ENCODE data around the gene ACTN1. TPM values are rescaled to one million over a fixed set of nuclear protein-coding genes. Genes with fewer than 3 reads are reported as not detected.
A peak's percentile ranks its signal among the peaks of the same experiment; 100 is the strongest.

Gene ACTN1
- total and polyA plus RNA-seq, 2 of the 8 experiments (the other 6 are each of a cell fraction or from before 2014, with no cell fraction given): 236 to 262 TPM

- Histone ChIP-seq H2BK12ac (ENCODE audit: low read depth, low read length) (no peak overlapping the region), H2BK15ac (ENCODE audit: low read length) (no peak overlapping the region), H3K23me2 (ENCODE audit: low read depth, low read length) (no peaks in the 10 kb centered on the region), H3K9me3 (ENCODE audit: insufficient read depth in 2 of 2, low read depth in 1 of 2, low read length in 1 of 2) (no peaks in the 10 kb centered on the region), H3K27me3 (replicated peaks in 1 of 4; ENCODE audit: control insufficient read depth in 3 of 4, extremely low read depth in 1 of 4, insufficient read depth in 3 of 4, low read length in 3 of 4) (no peaks in the 10 kb centered on the region), H3K4me1 (replicated peaks in 1 of 4; ENCODE audit: control insufficient read depth in 3 of 4, insufficient read depth in 4 of 4, low read length in 3 of 4) (peaks cover 0 to 10% (median 2%) of the 10 kb centered on the region in 4 experiments; a peak in 4 of 7 replicates), H3K9ac (replicated peaks in 1 of 4; ENCODE audit: extremely low read depth in 1 of 4, low read depth in 3 of 4, low read length in 3 of 4) (no peak overlapping the region), H3K4me3 (ENCODE audit: extremely low read depth in 1 of 4, insufficient read depth in 2 of 4, low read depth in 3 of 4, low read length in 4 of 4) (no peak overlapping the region), H4K8ac (ENCODE audit: extremely low read depth, insufficient read depth, low read length) (no peak overlapping the region), H3K79me2 (ENCODE audit: control insufficient read depth in 1 of 2, insufficient read depth in 2 of 2, low read length in 2 of 2) (peaks cover 8 to 96% of the 10 kb centered on the region in 2 experiments), H3K27ac (ENCODE audit: low read depth, low read length) (no peak overlapping the region), H2AK5ac (ENCODE audit: low read depth, low read length) (no peak overlapping the region), H2BK5ac (ENCODE audit: low read depth, low read length) (no peak overlapping the region; the same call in 1 of the 2 replicates), H3K14ac (ENCODE audit: insufficient read length) (no peak overlapping the region), H4K20me1 (replicated peaks in 1 of 2; ENCODE audit: control insufficient read depth in 1 of 2, insufficient read depth in 2 of 2, low read length in 2 of 2) (peaks cover 16 to 32% of the 10 kb centered on the region in 2 experiments), H4K91ac (replicated peaks; ENCODE audit: insufficient read length, low read length) (no peak overlapping the region), H3K23ac (ENCODE audit: insufficient read length) (no peak overlapping the region), H3K79me1 (ENCODE audit: low read depth, low read length) (peaks cover 21% of the 10 kb centered on the region), H3K36me3 (ENCODE audit: control insufficient read depth in 2 of 4, insufficient read depth in 4 of 4, low read length in 3 of 4) (0 out of 8 replicates have a peak, but pooled peaks cover 0 to 1% (median 0%) of the 10 kb centered on the region in 4 experiments), H2BK20ac (ENCODE audit: low read length) (no peak overlapping the region), H2BK120ac (replicated peaks; ENCODE audit: low read depth, low read length) (no peak overlapping the region), H3K4me2 (ENCODE audit: insufficient read depth in 1 of 2, low read depth in 2 of 2, low read length in 2 of 2) (no peak overlapping the region), H3K18ac (ENCODE audit: extremely low read depth, low read length) (no peak overlapping the region), H4K5ac (ENCODE audit: insufficient read length, low read depth, low read length) (no peak overlapping the region), H3K4ac (replicated peaks; ENCODE audit: insufficient read length, low read depth, low read length) (no peak overlapping the region), H3K56ac (replicated peaks; ENCODE audit: insufficient read length, low read depth, low read length) (no peak overlapping the region), H2AFZ (ENCODE audit: low read length) (no peak overlapping the region)
- FAIRE-seq (no peak), DNase-seq (ENCODE audit: low read depth in 1 of 2, low spot score in 2 of 2) (no peak)
- 89% methylated on average over 5 of the region's 5 CpGs; no CpG with 5 or more reads in 1 of the 2 experiments for WGBS, 2 experiments (ENCODE audit: extremely low coverage in 1 of 2, insufficient coverage in 1 of 2, insufficient read length in 1 of 2, insufficient replicate concordance in 2 of 2, low coverage in 1 of 2, low lambda C conversion rate in 2 of 2, missing lambda C conversion rate in 1 of 2)
- no peak for TF ChIP-seq TEAD4 (IDR thresholded peaks at IDR 0.05; ENCODE audit: low read depth, low read length)
- TF ChIP-seq KDM1A (IDR thresholded peaks at IDR 0.05; ENCODE audit: borderline replicate concordance, low read length): peak; percentile 62; the same call in 1 of the 2 replicates
- POLR2A ChIA-PET (ENCODE audit: partially characterized antibody): no interaction called here
- CTCF ChIA-PET (ENCODE audit: partially characterized antibody): interaction anchor here (0.5 to 22.6 kb wide), 7 partner anchors 8 to 176 kb away, joined by 3 to 291 read pairs (median 5); no protein-coding TSS in a partner anchor
Measured at GRCh38 chr14:68931474-68932051, 47.5 kb downstream of the ACTN1 start.

Data from H1 (cell line).